ENCODE results near the gene KCNIP1. TPM values are rescaled to one million over a fixed set of nuclear protein-coding genes. Genes with fewer than 3 reads are reported as not detected.

Gene KCNIP1
- total RNA-seq, 1 donor from 2014 or later, result 0.45 TPM

GRCh38 chr5:170662966-170663365, 159.1 kb downstream of the KCNIP1 start:
- no peaks in the 10 kb centered on the region for H3K4me1 ChIP-seq (ENCODE audit: insufficient read depth, low read length)
- Mint-ChIP-seq H3K36me3 (ENCODE audit: low read depth, unreplicated experiment) (no peaks in the 10 kb centered on the region), H3K4me1 (ENCODE audit: low read depth, unreplicated experiment) (no peaks in the 10 kb centered on the region), H3K27me3 (ENCODE audit: low read depth, unreplicated experiment) (peaks cover 60% of the 10 kb centered on the region), H3K9me3 (ENCODE audit: unreplicated experiment) (no peaks in the 10 kb centered on the region), H3K4me3 (ENCODE audit: unreplicated experiment) (no peak overlapping the region), H3K27ac (ENCODE audit: unreplicated experiment) (no peak overlapping the region)
- H3K4me2 ChIP-seq (ENCODE audit: low read length), result no peak overlapping the region
- no peaks in the 10 kb centered on the region for H3K79me2 ChIP-seq (ENCODE audit: insufficient read depth, low read length)
- TF ChIP-seq EZH2 (IDR thresholded peaks at IDR 0.05; ENCODE audit: insufficient read depth, low read length) (no peak), CTCF (IDR thresholded peaks at IDR 0.05; ENCODE audit: insufficient read depth, low read depth, low read length) (no peak)
- no peaks in the 10 kb centered on the region for H3K36me3 ChIP-seq (ENCODE audit: insufficient read depth, low read length)
- H4K20me1 ChIP-seq (ENCODE audit: insufficient read depth, low read length), result no peaks in the 10 kb centered on the region
- FAIRE-seq (no peak), DNase-seq (ENCODE audit: low read depth) (no peak)
- H3K9ac ChIP-seq (ENCODE audit: low read length), result no peak overlapping the region
- no peaks in the 10 kb centered on the region for H3K27me3 ChIP-seq (ENCODE audit: insufficient read depth, low read length)
- H2AFZ ChIP-seq (ENCODE audit: low read depth, low read length), result no peak overlapping the region
- H3K27ac ChIP-seq (ENCODE audit: low read depth, low read length), result no peak overlapping the region
- H3K9me3 ChIP-seq (ENCODE audit: insufficient read depth, low read depth, low read length), result no peaks in the 10 kb centered on the region
- H3K4me3 ChIP-seq (ENCODE audit: insufficient read depth, low read depth, low read length), result no peak overlapping the region

GRCh38 chr5:170678811-170679210, 175.0 kb downstream of the KCNIP1 start:
- TF ChIP-seq CTCF (IDR thresholded peaks at IDR 0.05; ENCODE audit: insufficient read depth, low read depth, low read length), result no peak
- TF ChIP-seq EZH2 (IDR thresholded peaks at IDR 0.05; ENCODE audit: insufficient read depth, low read length), result no peak
- Mint-ChIP-seq H3K4me1 (ENCODE audit: low read depth, unreplicated experiment) (no peaks in the 10 kb centered on the region), H3K36me3 (ENCODE audit: low read depth, unreplicated experiment) (no peaks in the 10 kb centered on the region), H3K27ac (ENCODE audit: unreplicated experiment) (no peak overlapping the region), H3K4me3 (ENCODE audit: unreplicated experiment) (no peak overlapping the region), H3K9me3 (ENCODE audit: unreplicated experiment) (no peaks in the 10 kb centered on the region), H3K27me3 (ENCODE audit: low read depth, unreplicated experiment) (peaks cover 64% of the 10 kb centered on the region)
- peaks cover 4% of the 10 kb centered on the region for H3K27me3 ChIP-seq (ENCODE audit: insufficient read depth, low read length)
- no peak overlapping the region for H2AFZ ChIP-seq (ENCODE audit: low read depth, low read length)
- no peaks in the 10 kb centered on the region for H3K9me3 ChIP-seq (ENCODE audit: insufficient read depth, low read depth, low read length)
- FAIRE-seq (no peak), DNase-seq (ENCODE audit: low read depth) (no peak)
- H3K4me1 ChIP-seq (ENCODE audit: insufficient read depth, low read length), result peaks cover 3% of the 10 kb centered on the region
- H3K9ac ChIP-seq (ENCODE audit: low read length), result no peak overlapping the region
- no peaks in the 10 kb centered on the region for H3K36me3 ChIP-seq (ENCODE audit: insufficient read depth, low read length)
- H4K20me1 ChIP-seq (ENCODE audit: insufficient read depth, low read length), result no peaks in the 10 kb centered on the region
- no peaks in the 10 kb centered on the region for H3K79me2 ChIP-seq (ENCODE audit: insufficient read depth, low read length)
- no peak overlapping the region for H3K4me2 ChIP-seq (ENCODE audit: low read length)
- H3K27ac ChIP-seq (ENCODE audit: low read depth, low read length), result no peak overlapping the region
- no peak overlapping the region for H3K4me3 ChIP-seq (ENCODE audit: insufficient read depth, low read depth, low read length)

- no peak overlapping the region for H3K27ac ChIP-seq (ENCODE audit: low read depth, low read length)
- H3K4me3 Mint-ChIP-seq (ENCODE audit: unreplicated experiment), result peak overlapping the region; percentile 51
- FAIRE-seq (no peak), DNase-seq (ENCODE audit: low read depth) (peak; percentile 17)
- peaks cover 3% of the 10 kb centered on the region for H3K4me1 ChIP-seq (ENCODE audit: insufficient read depth, low read length)
- H3K4me1 Mint-ChIP-seq (ENCODE audit: low read depth, unreplicated experiment), result no peaks in the 10 kb centered on the region
- H3K9me3 Mint-ChIP-seq (ENCODE audit: unreplicated experiment), result no peaks in the 10 kb centered on the region
- H3K79me2 ChIP-seq (ENCODE audit: insufficient read depth, low read length), result no peaks in the 10 kb centered on the region
- H3K36me3 Mint-ChIP-seq (ENCODE audit: low read depth, unreplicated experiment), result no peaks in the 10 kb centered on the region
- H3K9me3 ChIP-seq (ENCODE audit: insufficient read depth, low read depth, low read length), result no peaks in the 10 kb centered on the region
- no peak overlapping the region for H3K9ac ChIP-seq (ENCODE audit: low read length)
- H4K20me1 ChIP-seq (ENCODE audit: insufficient read depth, low read length), result no peaks in the 10 kb centered on the region
- no peaks in the 10 kb centered on the region for H3K36me3 ChIP-seq (ENCODE audit: insufficient read depth, low read length)
- H3K27ac Mint-ChIP-seq (ENCODE audit: unreplicated experiment), result no peak overlapping the region
- H3K27me3 ChIP-seq (ENCODE audit: insufficient read depth, low read length), result peaks cover 4% of the 10 kb centered on the region
- H3K27me3 Mint-ChIP-seq (ENCODE audit: low read depth, unreplicated experiment), result peaks cover 61% of the 10 kb centered on the region
- H3K4me2 ChIP-seq (ENCODE audit: low read length), result peak overlapping the region; percentile 87
- peak overlapping the region; percentile 50 for H2AFZ ChIP-seq (ENCODE audit: low read depth, low read length)
- TF ChIP-seq CTCF (IDR thresholded peaks at IDR 0.05; ENCODE audit: insufficient read depth, low read depth, low read length), result no peak
- no peak overlapping the region for H3K4me3 ChIP-seq (ENCODE audit: insufficient read depth, low read depth, low read length)
Measured at GRCh38 chr5:170681013-170681433, 177.2 kb downstream of the KCNIP1 start.
